NCI-H2196 treated with DMSO at 0.1 percent for 48 hours (cell line): Measurements from ENCODE around the gene PRR22.
"Not testable (repeated sequence)": the region's sequence is repeated elsewhere in the genome, so short reads cannot be mapped to it uniquely, and the experiment has no call there.

Experiments used
- DNase-seq: peaks from one replicate; lab custom pipeline; 2025; ENCODE audit not compliant: unreplicated experiment; lab: John Stamatoyannopoulos, UW

PRR22 gene

GRCh38 chr19:5762608-5763217 is 21.8 kb downstream of the PRR22 start:
- no peak for DNase-seq

- no peak for DNase-seq
Observed at GRCh38 chr19:5753743-5754142, 30.8 kb downstream of the PRR22 start.

- DNase-seq: no peak
Observed at GRCh38 chr19:5751709-5752108, 32.8 kb downstream of the PRR22 start.

- DNase-seq: no peak
Observed at GRCh38 chr19:5749505-5749904, 35.0 kb downstream of the PRR22 start.

- DNase-seq: not testable (repeated sequence)
Observed at GRCh38 chr19:5748920-5749319, 35.6 kb downstream of the PRR22 start.

GRCh38 chr19:5744999-5745398 is 39.5 kb downstream of the PRR22 start:
- DNase-seq: not testable (repeated sequence)

GRCh38 chr19:5743630-5744029 is 40.9 kb downstream of the PRR22 start:
- no peak for DNase-seq

GRCh38 chr19:5742051-5742450 is 42.5 kb downstream of the PRR22 start:
- DNase-seq: no peak

GRCh38 chr19:5738423-5738822 is 46.1 kb downstream of the PRR22 start:
- no peak for DNase-seq

- DNase-seq: not testable (repeated sequence)
Observed at GRCh38 chr19:5733172-5733571, 51.4 kb downstream of the PRR22 start.
